ENCODE data around the gene PTRHD1.

Gene PTRHD1

GRCh38 chr2:24763843-24764242 lies 29.3 kb downstream of the PTRHD1 start:
- H3K36me3 ChIP-seq (replicated peaks): no peaks in the 10 kb centered on the region
- DNase-seq: no peak
- H3K27me3 ChIP-seq (replicated peaks): no peaks in the 10 kb centered on the region
- H3K27ac ChIP-seq: no peak overlapping the region
- H3K4me3 ChIP-seq (ENCODE audit: low read depth, low read length): no peak overlapping the region
- in situ Hi-C loops (cut with HindIII; ENCODE audit: low pct_ligation_motif_present, low sequenced_read_pairs): no loop called here
- TF ChIP-seq CTCF (IDR thresholded peaks at IDR 0.05; ENCODE audit: low read depth, low read length, missing control alignments): no peak

- peaks cover 2% of the 10 kb centered on the region for H3K36me3 ChIP-seq (replicated peaks)
These were observed 30.7 kb downstream of the PTRHD1 start for GRCh38 chr2:24762518-24762917.

GRCh38 chr2:24761866-24762265 lies 31.3 kb downstream of the PTRHD1 start:
- in situ Hi-C loops (cut with HindIII; ENCODE audit: low pct_ligation_motif_present, low sequenced_read_pairs): no loop called here
- no peak for DNase-seq
- Histone ChIP-seq H3K27ac (no peak overlapping the region), H3K27me3 (replicated peaks) (no peaks in the 10 kb centered on the region), H3K4me3 (ENCODE audit: low read depth, low read length) (no peak overlapping the region), H3K36me3 (replicated peaks) (peaks cover 2% of the 10 kb centered on the region)
- no peak for TF ChIP-seq CTCF (IDR thresholded peaks at IDR 0.05; ENCODE audit: low read depth, low read length, missing control alignments)

More at GRCh38 chr2:24762518-24762917, 30.7 kb downstream of the PTRHD1 start:
- Histone ChIP-seq H3K27me3 (replicated peaks) (no peaks in the 10 kb centered on the region), H3K4me3 (ENCODE audit: low read depth, low read length) (no peak overlapping the region), H3K27ac (no peak overlapping the region)
- TF ChIP-seq CTCF (IDR thresholded peaks at IDR 0.05; ENCODE audit: low read depth, low read length, missing control alignments): no peak
- in situ Hi-C loops (cut with HindIII; ENCODE audit: low pct_ligation_motif_present, low sequenced_read_pairs): no loop called here
- no peak for DNase-seq

- H3K27me3 ChIP-seq (replicated peaks): no peaks in the 10 kb centered on the region
- TF ChIP-seq CTCF (IDR thresholded peaks at IDR 0.05; ENCODE audit: low read depth, low read length, missing control alignments): no peak
- H3K36me3 ChIP-seq (replicated peaks): peaks cover 2% of the 10 kb centered on the region
- H3K4me3 ChIP-seq (ENCODE audit: low read depth, low read length): no peak overlapping the region
- in situ Hi-C loops (cut with HindIII; ENCODE audit: low pct_ligation_motif_present, low sequenced_read_pairs): no loop called here
- DNase-seq: no peak
- H3K27ac ChIP-seq: no peak overlapping the region
These were observed 36.4 kb downstream of the PTRHD1 start for GRCh38 chr2:24756789-24757188.

DNA sequence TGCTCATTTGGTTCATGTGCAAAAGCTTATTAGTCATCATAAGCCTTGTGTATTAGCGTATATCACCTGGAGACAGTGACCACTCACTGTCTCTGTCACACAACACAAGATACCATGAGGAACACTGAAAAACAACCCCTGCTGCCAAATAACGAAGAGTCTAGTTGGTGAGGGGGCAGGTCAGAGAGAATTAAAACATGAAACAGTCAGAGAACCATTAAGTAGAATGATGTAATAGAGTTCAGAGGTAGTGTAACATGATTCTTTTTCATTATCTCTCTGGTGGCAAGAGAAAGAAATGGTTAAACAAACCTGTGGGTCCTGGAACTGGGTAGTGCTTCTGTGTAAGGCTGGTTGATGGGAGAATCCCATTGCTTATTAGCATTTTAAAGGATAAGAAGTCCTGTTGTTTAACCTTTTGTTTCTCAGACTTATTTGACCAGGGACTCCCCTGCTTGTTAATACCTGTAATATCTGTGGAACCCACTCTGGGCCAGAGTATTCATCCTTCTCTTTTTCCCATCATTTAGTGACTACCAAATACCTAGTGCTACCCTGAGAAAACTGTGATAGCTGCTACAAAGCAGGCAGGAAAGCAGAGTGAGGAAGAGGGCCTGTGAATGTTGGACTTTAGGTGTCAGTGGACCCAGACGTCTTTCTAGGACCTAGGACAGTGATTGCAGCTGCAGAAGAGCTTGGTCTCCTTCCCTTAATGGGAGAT lies 38.0 kb downstream of the PTRHD1 start:
- H3K36me3 ChIP-seq (replicated peaks): peaks cover 2% of the 10 kb centered on the region
- H3K27me3 ChIP-seq (replicated peaks): no peaks in the 10 kb centered on the region
- H3K4me3 ChIP-seq (ENCODE audit: low read depth, low read length): no peak overlapping the region
- TF ChIP-seq CTCF (IDR thresholded peaks at IDR 0.05; ENCODE audit: low read depth, low read length, missing control alignments): no peak
- H3K27ac ChIP-seq: no peak overlapping the region
- DNase-seq: no peak
- in situ Hi-C loops (cut with HindIII; ENCODE audit: low pct_ligation_motif_present, low sequenced_read_pairs): no loop called here
